ENCODE results near the gene NUDT10.

Gene NUDT10

GRCh38 chrX:51361251-51361650 is 28.6 kb downstream of the NUDT10 start:
- no peak for DNase-seq (ENCODE audit: low read depth)
- no peak for TF ChIP-seq CTCF (conservative IDR thresholded peaks at IDR 0.05; ENCODE audit: low read depth, low read length)
- no peak overlapping the region for H3K4me3 ChIP-seq (ENCODE audit: low read depth, low read length)

GRCh38 chrX:51376672-51377071 is 44.0 kb downstream of the NUDT10 start:
- no peak overlapping the region for H3K4me3 ChIP-seq (ENCODE audit: low read depth, low read length)
- no peak for DNase-seq (ENCODE audit: low read depth)
- TF ChIP-seq CTCF (conservative IDR thresholded peaks at IDR 0.05; ENCODE audit: low read depth, low read length), result no peak

Data from choroid plexus epithelial cell (primary cell).